Stimulated activated CD8-positive, alpha-beta memory T cell treated with anti-CD3 and anti-CD28 coated beads, Interleukin-15, amount 100 ng/mL, for 24 hours (primary cell): ENCODE measurements around the gene FGF6.

Experiments used
- DNase-seq: peaks from one replicate; pipeline ENCODE4 v3.0.0-alpha.2; 2020; ENCODE audit warnings: low read depth

FGF6 gene

DNA sequence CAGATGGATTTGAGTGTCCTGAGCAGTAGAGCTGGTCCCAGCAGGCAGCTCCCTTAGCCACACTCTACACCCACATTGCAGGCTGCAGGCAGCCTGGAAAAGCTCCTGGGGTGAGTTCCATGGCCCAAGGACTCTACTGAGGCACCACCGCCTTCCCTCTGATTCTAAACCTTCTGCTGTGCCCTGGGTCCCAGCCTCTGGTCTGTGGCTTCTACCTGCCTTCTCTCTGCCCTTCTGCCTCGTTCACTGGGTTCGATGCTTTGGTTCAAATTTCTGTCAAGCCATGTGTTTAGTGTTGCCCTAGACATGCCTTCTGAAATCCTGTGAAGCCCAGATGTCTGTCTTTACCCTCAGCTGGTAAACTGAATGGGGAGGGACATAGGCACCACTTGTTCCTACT is 1.5 kb upstream of the FGF6 start:
- no peak for DNase-seq

GRCh38 chr12:4446335-4446734 is 720 bp upstream of the FGF6 start:
- no peak for DNase-seq

GRCh38 chr12:4444031-4444430 is 1.6 kb downstream of the FGF6 start:
- no peak for DNase-seq

DNA sequence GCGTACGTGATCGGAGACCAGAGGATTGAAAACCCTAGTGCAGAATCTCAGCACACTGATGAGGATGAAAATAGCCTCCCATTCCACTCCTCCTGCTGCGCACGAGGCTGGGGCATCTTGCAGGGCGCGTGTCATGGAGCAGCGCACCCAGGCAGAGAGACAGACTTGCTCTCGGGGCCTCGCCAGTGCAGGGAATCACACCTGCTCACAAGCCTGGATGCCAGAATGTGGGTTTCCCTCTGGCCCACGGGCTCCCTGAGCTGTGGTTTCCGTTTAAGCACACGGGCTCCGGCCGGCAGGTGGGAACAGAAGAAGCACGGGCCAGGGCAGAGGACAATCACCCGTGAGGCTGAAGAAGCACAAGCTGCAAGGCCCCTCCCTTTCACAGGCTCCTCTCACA is 2.0 kb downstream of the FGF6 start:
- DNase-seq, result no peak

DNA sequence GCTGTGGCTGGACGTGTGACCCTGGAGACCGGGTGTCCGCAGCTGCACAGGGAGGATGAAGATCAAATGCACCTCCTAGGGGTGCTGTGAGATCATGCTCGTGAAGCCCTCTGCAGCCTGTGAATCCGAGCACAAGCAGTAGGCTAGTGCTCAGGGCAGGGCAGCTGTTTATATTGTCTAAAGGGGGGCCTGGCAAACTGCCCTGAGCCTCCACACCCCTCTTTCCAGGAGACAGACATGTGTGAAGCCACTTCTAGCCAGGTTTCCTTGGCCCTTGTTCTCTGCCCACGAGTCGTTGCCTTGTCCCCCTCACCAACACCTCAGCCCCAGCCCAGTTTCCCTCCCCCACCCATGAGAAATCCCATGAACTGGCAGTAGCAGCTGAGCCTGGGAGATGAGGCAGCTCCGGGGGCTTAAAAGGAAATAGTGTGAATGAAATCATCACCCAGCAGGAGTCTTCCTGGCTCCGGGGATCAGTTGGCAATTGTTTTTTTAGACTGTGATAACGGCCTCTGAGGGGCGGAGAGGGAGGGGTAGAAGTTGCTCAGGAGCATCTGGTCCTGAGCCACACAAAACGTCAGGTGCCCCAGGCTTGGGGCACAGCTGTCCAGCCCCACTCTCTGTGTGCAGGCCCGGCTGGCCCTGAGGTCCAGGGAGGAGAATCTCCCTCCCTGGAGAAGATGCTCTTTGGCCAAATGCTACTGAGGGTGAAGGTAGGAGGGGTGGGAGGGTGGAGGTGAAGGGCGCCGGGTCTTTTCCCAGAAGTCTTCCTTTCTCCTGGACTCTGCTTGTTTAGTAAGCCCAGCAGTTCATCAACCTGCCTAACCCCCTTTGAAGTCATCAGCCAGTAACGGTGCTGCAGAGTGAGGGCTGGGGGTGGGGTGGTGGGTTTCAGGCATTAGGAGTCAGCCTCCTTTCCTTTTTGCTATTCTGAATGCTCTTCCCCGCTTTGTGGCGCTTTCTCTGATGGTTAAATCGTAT is 4.0 kb downstream of the FGF6 start:
- no peak for DNase-seq

GRCh38 chr12:4440187-4440941 is 5.3 kb downstream of the FGF6 start:
- no peak for DNase-seq

DNA sequence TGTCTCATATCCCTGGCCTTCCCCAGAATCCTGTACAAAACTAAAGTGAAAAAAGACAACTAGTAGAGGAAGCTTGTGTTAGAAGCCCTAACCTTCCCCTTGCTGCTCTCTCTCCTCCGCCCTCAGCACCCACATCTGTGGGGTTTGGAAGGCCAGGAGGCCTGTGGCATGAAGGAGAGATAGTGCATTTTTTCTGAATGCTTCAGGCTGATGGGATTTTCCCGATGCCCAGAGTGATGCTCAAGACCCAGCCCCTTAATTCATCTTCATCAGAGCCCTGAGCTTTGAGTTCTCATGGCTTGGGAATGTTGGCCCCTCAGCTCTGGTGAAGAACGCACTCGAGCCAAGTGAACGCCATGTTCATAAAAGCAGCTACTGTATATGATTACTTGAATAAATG is 5.9 kb downstream of the FGF6 start:
- DNase-seq, result no peak

GRCh38 chr12:4438834-4439596 is 6.6 kb downstream of the FGF6 start:
- DNase-seq, result no peak

- DNase-seq, result no peak
Observed at GRCh38 chr12:4435537-4435936, 10.1 kb downstream of the FGF6 start.

DNA sequence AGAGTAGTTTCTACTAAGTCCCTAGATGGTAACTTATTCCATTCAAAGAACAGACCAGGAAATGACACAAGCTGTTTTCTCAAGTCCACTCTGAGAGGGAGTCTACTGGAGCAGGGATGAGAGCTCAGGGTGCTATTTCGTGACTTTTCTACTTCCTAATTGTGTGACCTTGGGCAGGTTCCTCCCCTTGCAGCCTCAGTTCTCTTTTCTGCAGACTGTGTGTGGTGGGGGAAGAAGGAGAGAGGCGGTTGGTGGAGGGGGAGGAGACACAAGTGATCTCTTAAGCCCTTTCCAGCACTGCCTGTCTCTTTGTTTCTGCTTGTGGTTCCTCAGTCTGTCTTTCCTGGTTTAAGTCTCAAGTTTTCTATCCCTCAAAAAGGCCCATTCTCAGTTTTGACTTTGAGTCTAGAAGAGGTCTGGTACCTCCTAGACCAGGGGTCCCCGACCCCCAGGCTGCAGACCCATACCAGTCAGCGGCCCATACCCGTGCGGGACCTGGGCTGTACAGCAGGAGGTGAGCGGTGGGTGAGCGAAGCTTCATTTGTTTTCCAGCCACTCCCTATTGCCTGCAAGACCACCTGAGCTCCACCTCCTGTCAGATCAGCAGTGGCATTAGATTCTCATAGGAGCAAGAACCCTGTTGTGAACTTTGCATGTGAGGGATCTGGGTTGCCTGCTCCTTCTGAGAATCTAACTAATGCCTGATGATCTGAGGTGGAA is 10.7 kb downstream of the FGF6 start:
- no peak for DNase-seq

DNA sequence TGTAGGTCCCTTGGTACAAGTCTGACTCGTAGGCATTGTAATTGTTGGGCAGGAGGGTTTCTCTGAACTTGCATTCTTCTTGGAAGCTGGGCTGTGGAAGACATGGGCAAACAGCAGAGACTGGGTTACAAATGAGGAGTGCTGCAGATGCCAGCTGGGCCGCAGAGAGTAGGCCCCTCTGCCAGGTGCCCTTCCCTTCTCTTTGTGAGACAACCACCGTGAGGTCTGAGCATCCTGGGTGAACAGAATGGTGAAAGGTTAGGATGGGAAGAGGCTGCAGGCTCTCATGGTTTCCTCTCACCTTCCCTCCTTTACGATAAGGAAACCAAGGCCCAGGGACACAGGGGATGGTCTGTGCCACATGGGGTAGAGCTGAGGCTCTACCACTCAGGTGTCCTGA is 11.3 kb downstream of the FGF6 start:
- DNase-seq, result no peak

GRCh38 chr12:4433745-4434058 is 11.9 kb downstream of the FGF6 start:
- DNase-seq, result no peak

DNA sequence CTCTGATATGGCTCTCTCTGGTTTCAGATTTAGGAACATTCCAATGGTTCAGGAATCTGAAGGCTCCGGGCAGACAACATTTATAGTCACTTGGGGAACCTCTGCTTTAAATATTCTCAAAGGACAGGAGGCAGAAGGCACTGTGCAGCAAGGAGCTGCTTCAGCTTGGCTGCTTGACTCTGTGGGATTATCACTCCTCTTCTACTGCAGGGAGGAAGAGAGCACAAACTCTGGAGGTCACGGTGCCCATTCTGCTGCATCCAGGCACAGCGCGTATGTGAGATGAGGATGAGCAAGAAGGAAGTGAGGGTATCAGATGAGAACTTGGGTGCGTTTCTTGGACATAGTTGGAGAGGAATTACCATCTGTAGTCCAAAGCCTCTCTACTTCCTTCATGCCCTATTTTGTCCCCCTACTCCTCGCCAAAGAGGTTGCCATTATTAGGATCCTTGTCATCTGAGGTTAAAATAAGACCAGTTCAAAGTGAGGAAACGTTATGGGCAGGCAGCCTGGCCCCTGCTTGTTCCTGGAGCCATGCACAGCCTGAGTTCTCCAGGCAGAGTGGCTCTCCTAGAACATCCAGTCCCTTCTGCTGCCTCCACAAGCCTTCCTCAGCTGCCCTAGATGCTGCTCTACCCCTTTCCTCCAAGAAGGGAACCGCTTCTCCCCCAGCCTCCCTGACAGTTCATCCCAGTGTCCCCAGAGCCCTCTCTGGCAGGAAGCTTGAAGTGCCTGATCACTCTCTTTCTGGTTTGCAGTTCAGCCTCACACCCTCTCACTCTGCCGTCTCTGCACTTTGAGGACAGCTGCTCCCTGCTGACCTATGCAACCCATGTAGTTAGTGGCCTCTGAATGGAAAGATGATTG is 12.5 kb downstream of the FGF6 start:
- no peak for DNase-seq

DNA sequence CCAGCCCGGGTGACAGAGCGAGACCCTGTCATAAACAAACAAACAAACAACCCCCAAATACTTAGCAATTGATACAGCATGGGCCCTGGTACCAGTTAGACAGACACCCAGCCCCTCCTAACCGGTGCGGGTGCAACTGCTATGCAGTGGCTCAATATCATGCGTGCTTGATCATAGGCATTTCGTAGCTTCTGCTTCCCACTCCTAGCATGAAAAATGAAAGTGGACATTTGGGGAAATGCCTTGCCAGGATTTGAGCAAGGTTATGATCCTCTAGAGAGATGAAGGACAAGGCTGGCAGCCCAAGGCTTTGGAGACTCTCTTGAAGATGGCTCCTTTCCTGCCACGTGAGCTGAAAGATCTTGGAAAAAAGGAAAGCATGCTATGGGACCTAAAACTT is 13.7 kb downstream of the FGF6 start:
- no peak for DNase-seq

- DNase-seq, result no peak
Observed at GRCh38 chr12:4431436-4431835, 14.2 kb downstream of the FGF6 start.

DNA sequence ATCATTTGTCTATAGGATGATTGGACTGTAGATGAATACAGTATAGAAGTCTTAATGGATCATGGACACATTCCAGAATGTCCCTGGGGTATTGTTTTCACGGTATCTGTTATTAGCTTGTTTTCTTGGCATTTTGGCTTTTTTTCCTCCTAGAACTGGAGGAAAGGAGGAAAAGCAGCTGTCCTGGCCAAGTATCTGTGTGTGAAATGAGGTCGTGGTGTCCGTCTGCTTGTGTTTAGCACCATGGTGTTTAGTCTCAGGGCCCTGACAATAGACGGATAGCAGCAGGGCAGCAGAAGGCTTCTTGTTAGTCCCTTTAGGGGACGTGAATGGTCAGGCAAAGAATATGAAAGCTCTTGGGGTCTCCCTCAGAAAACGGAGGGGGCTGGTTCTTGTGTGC is 21.2 kb downstream of the FGF6 start:
- DNase-seq, result no peak

GRCh38 chr12:4423528-4424195 is 22.0 kb downstream of the FGF6 start:
- DNase-seq, result no peak

DNA sequence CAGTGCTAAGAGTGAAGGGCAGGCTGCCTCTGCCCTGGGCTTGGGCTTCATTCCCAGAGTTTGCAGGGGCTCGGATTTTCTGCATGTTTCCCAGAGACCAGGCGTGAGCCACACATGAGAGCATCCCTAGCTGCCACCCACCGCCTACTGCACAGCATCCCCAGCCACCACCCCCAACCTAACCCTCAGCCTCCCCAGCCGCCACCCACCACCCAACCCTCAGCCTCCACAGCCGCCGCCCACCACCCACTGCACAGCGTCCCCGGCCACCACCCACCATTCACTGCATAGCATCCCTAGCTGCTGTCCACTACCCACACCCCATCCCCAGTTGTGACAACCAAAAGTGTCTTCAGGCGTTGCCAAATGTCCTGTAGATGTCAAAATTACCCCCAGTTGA is 22.6 kb downstream of the FGF6 start:
- no peak for DNase-seq

GRCh38 chr12:4421590-4422031 is 24.0 kb downstream of the FGF6 start:
- DNase-seq, result no peak

GRCh38 chr12:4420138-4420670 is 25.4 kb downstream of the FGF6 start:
- DNase-seq, result no peak
